ENCODE data around the gene HOXA11. TPM values are rescaled to one million over a fixed set of nuclear protein-coding genes. Genes with fewer than 3 reads are reported as not detected.

The HOXA11 gene
- total RNA-seq, 1 experiment from 2014 or later = 26.6 TPM

DNA sequence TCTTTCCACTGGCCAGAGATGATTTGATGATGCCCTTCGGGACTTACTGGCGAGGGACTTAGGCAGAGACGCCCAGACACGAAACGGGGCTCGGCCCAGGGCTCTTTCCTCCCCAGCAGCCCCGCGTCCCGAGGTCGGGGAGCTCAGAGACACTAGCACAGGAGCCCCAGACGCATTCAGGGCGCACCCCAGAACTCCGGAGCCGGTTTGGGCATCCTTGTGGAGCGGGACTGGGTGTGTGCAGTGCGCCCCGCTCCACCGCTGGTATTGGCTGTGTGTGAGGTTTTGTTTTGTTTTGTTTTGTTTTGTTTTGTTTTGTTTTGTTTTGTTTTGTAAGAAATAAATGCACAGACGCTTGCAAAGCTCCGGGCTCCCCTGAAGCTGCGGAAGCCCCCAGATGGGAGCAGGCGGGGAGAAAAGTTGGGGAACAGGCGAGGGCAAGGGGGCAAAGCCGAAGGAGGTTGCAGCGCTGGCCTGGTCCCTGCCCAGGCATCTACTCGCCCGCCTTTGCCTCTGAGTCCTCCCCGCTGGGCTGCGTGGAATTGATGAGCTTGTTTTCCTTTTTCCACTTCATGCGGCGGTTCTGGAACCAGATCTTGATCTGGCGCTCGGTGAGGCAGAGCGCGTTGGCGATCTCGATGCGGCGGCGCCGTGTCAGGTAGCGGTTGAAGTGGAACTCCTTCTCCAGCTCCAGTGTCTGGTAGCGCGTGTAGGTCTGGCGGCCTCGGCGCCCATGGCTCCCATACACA is 39.7 kb downstream of the HOXA11 start:
- H3K4me2 ChIP-seq (ENCODE audit: low read length) = no peak overlapping the region

DNA sequence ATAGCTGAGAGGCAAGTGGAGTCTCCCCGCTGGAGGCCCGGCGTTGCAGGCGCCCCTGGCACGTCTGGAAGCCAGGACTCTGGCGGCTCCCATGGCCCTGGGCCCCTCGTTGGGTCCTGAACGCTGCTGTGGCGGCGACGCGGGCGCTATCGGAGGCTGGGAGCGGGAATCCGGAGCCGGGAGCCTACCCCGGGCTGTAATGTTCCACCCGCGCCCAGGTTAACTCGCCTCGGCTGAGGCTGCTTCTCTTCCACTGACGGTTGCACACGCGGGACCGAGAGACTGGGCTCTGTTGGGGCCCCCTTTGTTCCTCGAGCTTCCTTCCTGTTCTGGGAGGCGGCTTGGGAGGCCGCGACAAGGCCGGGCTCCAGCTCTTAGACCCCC is 40.3 kb downstream of the HOXA11 start:
- intact Hi-C loops (cut with micrococcal nuclease) = no loop called here
- DNase-seq (no peak), ATAC-seq (no peak)
- Histone ChIP-seq H4K20me1 (ENCODE audit: low read length) (no peaks in the 10 kb centered on the region), H3K27ac (ENCODE audit: low read length) (no peak overlapping the region), H3K9ac (ENCODE audit: low read length) (no peak overlapping the region), H2AFZ (ENCODE audit: low read length) (no peak overlapping the region), H3K36me3 (ENCODE audit: low read depth, low read length) (peaks cover 13% of the 10 kb centered on the region; the same call in 1 of the 2 replicates), H3K79me2 (ENCODE audit: low read length) (peaks cover 37% of the 10 kb centered on the region), H3K9me2 (replicated peaks; ENCODE audit: low read length) (no peaks in the 10 kb centered on the region), H3K4me2 (ENCODE audit: low read length) (no peak overlapping the region), H3F3A (ENCODE audit: low read length, unreplicated experiment) (no peaks in the 10 kb centered on the region), H3K9me3 (ENCODE audit: low read length) (no peaks in the 10 kb centered on the region), H3K27me3 (ENCODE audit: low read length) (no peaks in the 10 kb centered on the region), H3K4me3 (ENCODE audit: low read length) (no peak overlapping the region), H3K4me1 (ENCODE audit: insufficient read depth, low read length) (peaks cover 21% of the 10 kb centered on the region)
- ChIA-PET POLR2A (ENCODE audit: unreplicated experiment) (no interaction called here), CTCF (no interaction called here)
- no peak for TF ChIP-seq EZH2 (IDR thresholded peaks at IDR 0.05; ENCODE audit: low read length, unreplicated experiment)
- TF ChIP-seq, protein P1, sequence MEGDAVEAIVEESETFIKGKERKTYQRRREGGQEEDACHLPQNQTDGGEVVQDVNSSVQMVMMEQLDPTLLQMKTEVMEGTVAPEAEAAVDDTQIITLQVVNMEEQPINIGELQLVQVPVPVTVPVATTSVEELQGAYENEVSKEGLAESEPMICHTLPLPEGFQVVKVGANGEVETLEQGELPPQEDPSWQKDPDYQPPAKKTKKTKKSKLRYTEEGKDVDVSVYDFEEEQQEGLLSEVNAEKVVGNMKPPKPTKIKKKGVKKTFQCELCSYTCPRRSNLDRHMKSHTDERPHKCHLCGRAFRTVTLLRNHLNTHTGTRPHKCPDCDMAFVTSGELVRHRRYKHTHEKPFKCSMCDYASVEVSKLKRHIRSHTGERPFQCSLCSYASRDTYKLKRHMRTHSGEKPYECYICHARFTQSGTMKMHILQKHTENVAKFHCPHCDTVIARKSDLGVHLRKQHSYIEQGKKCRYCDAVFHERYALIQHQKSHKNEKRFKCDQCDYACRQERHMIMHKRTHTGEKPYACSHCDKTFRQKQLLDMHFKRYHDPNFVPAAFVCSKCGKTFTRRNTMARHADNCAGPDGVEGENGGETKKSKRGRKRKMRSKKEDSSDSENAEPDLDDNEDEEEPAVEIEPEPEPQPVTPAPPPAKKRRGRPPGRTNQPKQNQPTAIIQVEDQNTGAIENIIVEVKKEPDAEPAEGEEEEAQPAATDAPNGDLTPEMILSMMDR (conservative IDR thresholded peaks at IDR 0.05; ENCODE audit: low read depth, low read length) = no peak
- no peak for TF ChIP-seq EZH2phosphoT487 (IDR thresholded peaks at IDR 0.05; ENCODE audit: borderline replicate concordance, low read length)
- no TSS peak for BruUV-seq (replicated peaks)

More for the DNA sequence above, 39.7 kb downstream of the HOXA11 start:
- TF ChIP-seq, protein P1 (conservative IDR thresholded peaks at IDR 0.05; ENCODE audit: low read depth, low read length) = no peak
- TF ChIP-seq EZH2phosphoT487 (IDR thresholded peaks at IDR 0.05; ENCODE audit: borderline replicate concordance, low read length) (no peak), EZH2 (IDR thresholded peaks at IDR 0.05; ENCODE audit: low read length, unreplicated experiment) (no peak)
- peaks cover 43% of the 10 kb centered on the region for H3K79me2 ChIP-seq (ENCODE audit: low read length)
- peaks cover 13% of the 10 kb centered on the region; the same call in 1 of the 2 replicates for H3K36me3 ChIP-seq (ENCODE audit: low read depth, low read length)
- no peak overlapping the region for H3K9ac ChIP-seq (ENCODE audit: low read length)
- no peaks in the 10 kb centered on the region for H3K9me2 ChIP-seq (replicated peaks; ENCODE audit: low read length)
- H2AFZ ChIP-seq (ENCODE audit: low read length) = no peak overlapping the region
- H3K9me3 ChIP-seq (ENCODE audit: low read length) = no peaks in the 10 kb centered on the region
- ATAC-seq (no peak), DNase-seq (no peak)
- no peaks in the 10 kb centered on the region for H3K27me3 ChIP-seq (ENCODE audit: low read length)
- H3K4me1 ChIP-seq (ENCODE audit: insufficient read depth, low read length) = peaks cover 21% of the 10 kb centered on the region
- POLR2A ChIA-PET (ENCODE audit: unreplicated experiment) = no interaction called here
- no peak overlapping the region for H3K27ac ChIP-seq (ENCODE audit: low read length)
- no TSS peak for BruUV-seq (replicated peaks)
- no peaks in the 10 kb centered on the region for H3F3A ChIP-seq (ENCODE audit: low read length, unreplicated experiment)
- H4K20me1 ChIP-seq (ENCODE audit: low read length) = no peaks in the 10 kb centered on the region
- CTCF ChIA-PET = no interaction called here
- intact Hi-C loops (cut with micrococcal nuclease) = no loop called here
- H3K4me3 ChIP-seq (ENCODE audit: low read length) = no peak overlapping the region

All from PC-3 (cell line).